Measurements from ENCODE around the gene TBX15.
"Not testable (repeated sequence)": the region's sequence is repeated elsewhere in the genome, so short reads cannot be mapped to it uniquely, and the experiment has no call there.

The TBX15 gene

GRCh38 chr1:118958937-118959631, 29.1 kb downstream of the TBX15 start:
- DNase-seq (ENCODE audit: low read depth): no peak

DNA sequence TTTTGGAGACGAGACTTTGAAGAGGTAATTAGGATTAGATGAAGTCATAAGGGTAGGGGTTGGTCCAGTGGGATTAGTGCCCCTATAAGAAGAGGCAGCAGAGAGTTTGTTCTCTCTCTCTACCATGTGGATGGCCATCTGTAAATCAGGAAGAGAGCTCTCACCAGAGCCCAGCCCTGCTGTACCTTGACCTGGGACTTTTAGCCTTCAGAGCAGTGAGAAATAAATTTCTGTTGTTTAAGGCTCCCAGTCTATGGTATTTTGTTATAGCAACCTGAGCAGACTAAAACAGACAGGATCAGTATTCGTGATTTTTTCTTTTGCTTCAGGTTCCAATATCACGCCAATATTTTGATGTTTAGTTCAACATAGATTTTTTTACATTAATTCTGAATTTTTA, 30.0 kb downstream of the TBX15 start:
- no peak for DNase-seq (ENCODE audit: low read depth)

GRCh38 chr1:118957579-118957978, 30.6 kb downstream of the TBX15 start:
- DNase-seq (ENCODE audit: low read depth): not testable (repeated sequence)

GRCh38 chr1:118954301-118954905, 33.7 kb downstream of the TBX15 start:
- no peak for DNase-seq (ENCODE audit: low read depth)

DNA sequence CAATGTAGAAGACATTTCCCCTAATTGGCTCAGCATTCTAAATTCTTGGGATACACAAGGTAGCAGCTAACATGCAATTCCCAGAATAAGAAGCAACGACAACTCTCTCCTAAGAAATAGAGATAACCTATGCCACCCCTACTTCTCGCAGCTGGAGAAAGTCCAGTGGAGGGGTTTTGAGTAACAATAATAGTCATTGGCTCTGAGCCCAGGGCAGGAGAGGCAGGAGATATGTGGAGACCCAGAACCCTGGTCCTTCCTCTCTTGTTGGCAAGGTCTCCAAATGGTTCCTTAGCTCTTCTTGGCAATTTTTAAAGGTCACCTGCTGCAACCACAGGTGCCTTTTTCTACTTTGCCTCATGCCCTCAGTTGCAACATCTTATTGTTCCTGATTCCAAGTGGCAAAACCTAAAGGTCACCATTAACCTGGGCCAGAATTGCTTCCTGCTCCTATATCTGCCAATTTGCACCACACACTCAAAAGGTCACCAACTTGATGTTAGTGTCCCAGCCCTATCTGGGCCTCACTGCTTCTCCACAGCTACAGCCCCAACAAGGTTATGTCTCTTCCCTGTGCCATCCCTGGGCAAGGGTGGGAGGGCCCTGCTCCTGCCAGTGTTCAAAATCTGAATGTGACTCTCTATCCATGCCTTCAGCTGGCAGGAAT, 36.7 kb downstream of the TBX15 start:
- no peak for DNase-seq (ENCODE audit: low read depth)

DNA sequence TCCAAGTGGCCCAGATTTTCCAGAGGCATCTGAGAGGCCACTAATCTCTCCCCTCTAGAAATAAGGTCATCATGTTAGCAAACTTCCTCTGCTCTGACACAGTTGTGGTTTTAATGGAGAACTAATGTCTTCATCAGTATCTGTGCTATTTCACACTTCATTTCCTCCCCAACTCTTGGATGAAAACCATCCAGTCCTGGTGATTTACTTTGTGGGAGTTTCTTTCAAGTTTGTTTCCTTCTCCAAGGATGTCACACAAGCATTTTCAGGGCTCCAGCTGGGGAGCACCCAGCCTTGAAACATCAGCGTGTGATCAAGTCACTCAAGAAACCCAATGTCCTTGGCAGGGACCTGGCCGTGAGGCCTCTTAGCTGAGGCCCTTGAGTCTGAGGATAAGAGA, 38.8 kb downstream of the TBX15 start:
- DNase-seq (ENCODE audit: low read depth): no peak

- DNase-seq (ENCODE audit: low read depth): no peak
These were observed 39.3 kb downstream of the TBX15 start for GRCh38 chr1:118948846-118949245.

GRCh38 chr1:118948351-118948750, 39.8 kb downstream of the TBX15 start:
- DNase-seq (ENCODE audit: low read depth): no peak

GRCh38 chr1:118947790-118948189, 40.4 kb downstream of the TBX15 start:
- DNase-seq (ENCODE audit: low read depth): no peak

- no peak for DNase-seq (ENCODE audit: low read depth)
These were observed 41.0 kb downstream of the TBX15 start for GRCh38 chr1:118947003-118947765.

DNA sequence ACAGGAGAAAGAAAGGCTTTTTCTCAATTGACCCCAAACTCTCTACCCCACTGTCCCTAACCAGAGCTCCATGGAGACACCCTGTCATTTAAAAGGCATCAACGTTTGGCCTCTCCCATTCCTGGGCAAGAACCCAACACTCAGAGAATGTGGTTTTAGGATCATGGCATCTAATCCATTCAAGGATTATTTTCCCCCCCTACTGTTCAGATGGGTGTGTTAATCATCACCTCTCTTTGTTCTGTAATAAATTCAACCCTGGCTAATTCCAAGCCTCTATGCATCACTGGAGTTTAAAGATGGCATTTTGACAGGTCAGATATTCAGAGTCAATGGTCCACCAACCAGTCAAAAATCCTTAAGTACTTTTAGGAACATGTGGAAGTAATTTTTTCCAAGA, 42.7 kb downstream of the TBX15 start:
- DNase-seq (ENCODE audit: low read depth): no peak

DNA sequence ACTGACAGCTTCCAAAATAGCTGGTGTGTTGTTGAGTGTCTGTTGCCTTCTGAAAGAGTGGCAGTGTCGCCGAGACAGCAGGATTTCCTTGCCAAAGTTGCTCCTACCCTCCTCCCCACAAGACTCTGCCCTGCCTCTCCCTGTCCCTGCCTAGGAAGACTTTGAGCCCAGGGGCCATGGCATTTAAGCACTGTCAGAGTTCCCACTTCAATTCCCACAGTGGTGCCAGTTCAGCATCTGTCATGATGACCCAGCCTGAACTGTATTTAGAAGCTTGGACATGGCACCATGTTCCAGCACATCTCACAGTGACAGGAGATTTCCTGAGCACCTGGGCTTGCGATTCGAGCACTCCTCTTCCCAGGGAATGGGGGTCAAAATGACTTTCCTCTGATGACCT, 43.6 kb downstream of the TBX15 start:
- no peak for DNase-seq (ENCODE audit: low read depth)

DNA sequence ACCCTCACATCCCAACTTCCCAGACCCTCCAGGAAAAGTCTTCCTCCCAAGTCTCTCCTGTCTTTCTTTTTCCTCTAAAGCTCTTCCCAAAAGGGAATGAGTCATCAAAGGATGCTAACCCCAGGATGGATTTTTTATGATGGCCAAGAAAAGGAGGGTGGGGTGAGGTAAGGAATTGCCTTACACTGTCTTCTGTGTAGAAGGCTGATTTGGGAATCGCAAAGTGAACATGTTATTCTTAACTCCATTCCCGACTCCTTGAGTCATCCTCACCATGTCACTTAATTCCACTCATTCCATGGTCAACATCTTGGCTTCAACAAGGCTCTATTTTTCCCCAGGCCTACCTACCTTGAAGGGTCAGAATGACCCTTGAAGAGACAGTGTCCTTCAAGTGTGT, 44.0 kb downstream of the TBX15 start:
- no peak for DNase-seq (ENCODE audit: low read depth)

GRCh38 chr1:118940957-118941356, 47.2 kb downstream of the TBX15 start:
- no peak for DNase-seq (ENCODE audit: low read depth)

DNA sequence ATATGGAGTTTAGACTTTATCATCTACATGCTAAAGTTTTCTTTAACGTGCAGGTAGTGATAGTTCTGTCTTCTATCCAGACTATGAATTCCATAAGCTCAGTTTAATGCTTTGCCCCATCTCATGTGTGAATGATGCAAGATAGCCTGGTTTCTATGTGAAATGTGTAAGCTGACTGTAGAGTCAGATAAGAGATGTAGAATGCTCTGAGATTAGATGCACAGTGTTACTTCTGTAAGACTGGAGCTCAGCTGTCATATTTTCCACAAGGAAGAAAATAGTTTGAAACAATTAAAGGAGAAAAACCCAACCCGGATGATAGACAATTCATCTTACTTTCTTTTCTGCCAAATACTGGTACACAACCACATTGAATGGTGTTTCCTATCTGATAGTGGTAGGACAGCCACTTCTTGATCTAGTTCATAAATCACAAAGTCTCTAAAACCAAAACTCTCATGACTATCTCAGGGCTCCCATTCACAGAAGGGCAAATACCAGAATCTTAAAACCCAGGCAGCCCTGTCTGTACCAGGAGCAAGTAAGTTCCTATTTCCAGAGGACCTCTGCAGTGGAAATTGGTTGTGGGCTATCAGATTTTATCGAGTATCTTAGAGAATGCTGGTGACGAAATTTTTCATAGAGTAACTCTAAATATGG, 50.6 kb downstream of the TBX15 start:
- no peak for DNase-seq (ENCODE audit: low read depth)

- DNase-seq (ENCODE audit: low read depth): no peak
These were observed 53.4 kb downstream of the TBX15 start for GRCh38 chr1:118934706-118935105.

GRCh38 chr1:118933051-118933781, 54.9 kb downstream of the TBX15 start:
- DNase-seq (ENCODE audit: low read depth): no peak

- no peak for DNase-seq (ENCODE audit: low read depth)
These were observed 56.3 kb downstream of the TBX15 start for GRCh38 chr1:118931876-118932275.

- no peak for DNase-seq (ENCODE audit: low read depth)
These were observed 59.2 kb downstream of the TBX15 start for GRCh38 chr1:118928739-118929554.

- DNase-seq (ENCODE audit: low read depth): no peak
These were observed 60.5 kb downstream of the TBX15 start for GRCh38 chr1:118927427-118928187.
